GM21367 (cell line): ENCODE measurements around the gene CASK.

Experiments
- ATAC-seq: cut with Tn5 transposase; IDR thresholded peaks from one replicate; pipeline ENCODE4 v1.9.1; 2021; ENCODE audit not compliant: unreplicated experiment

The CASK gene

DNA sequence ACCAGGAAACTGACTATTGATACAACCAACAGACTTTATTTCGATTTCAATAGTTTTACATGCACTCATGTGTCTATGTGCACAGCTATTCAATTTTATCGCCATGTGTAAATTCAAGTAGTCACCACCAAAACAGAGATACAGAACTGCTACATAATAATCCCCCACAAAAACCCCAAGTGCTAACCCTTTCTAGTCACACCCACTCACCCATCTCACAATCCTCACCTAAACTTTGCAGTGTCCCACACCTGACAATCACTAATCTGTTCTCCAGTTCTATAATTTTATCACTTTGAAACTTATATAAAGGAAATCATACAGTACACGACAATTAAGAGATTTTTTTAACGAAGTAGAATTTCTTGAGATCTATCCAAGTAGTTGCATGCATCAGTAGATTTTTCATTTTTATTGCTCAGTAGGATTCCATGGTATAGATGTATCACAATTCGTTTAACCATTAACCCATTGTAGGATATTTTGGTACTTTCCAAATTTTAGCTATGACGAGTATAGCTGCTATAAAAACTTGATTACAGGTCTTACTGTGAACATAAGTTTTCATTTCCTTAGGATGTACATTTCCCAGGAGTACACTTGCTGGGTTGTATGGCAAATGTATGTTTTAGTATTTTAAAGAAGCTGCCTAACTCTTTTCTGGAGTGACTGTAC lies 85.9 kb downstream of the CASK start:
- no peak for ATAC-seq

DNA sequence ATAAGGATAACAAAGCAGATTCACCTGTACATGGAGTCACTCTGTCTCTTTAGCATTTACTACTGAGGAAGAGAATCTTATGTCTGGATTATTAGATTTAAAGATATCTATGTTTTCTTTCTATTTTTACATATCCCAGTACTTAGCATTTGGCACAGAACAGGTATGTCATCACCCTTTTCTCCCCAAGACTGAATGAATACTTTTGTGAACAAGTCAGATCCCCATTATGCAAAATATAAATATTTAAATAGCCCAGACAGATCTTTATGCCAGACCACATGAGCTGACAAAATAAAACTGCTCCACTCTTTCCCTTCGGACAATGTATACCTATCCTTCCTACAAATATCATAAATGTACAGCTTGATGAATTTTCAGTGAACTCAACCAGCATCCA lies 94.5 kb downstream of the CASK start:
- ATAC-seq: no peak

DNA sequence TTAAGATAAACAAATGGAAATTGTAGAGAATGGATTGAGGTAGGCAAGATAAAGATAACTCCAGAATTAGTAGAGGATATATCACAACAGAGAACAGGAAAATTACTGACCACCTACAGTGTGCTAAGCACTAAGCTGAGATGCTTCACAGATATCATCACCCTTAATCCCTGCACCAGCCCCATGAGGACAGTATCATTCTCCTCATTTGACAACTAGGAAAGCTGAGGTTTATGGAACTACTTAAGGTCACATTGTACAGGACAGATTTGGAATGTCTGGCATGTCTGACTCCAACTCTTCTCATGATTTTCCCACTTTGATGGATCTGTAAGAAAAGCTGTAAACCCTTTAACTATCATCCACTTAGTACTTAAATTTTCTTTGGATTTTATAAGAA lies 95.5 kb downstream of the CASK start:
- no peak for ATAC-seq

DNA sequence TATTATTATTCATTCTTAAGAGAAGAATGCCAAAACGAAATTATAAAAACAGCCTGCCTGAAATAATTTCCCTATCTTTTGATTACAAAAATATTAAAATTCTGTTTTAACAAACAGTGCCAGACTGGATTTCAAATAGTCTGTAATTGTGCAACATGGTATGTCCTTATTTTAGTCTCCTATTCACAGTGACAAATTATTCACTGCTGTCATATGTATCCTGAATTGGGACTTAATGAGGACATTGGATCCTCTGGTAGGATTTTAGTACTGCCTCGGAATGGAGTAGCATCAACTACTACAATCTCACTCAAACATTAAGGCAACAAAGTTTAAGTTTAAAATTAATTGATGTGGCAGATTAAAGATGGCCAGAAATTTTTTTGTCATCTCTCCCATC lies 97.6 kb downstream of the CASK start:
- no peak for ATAC-seq

DNA sequence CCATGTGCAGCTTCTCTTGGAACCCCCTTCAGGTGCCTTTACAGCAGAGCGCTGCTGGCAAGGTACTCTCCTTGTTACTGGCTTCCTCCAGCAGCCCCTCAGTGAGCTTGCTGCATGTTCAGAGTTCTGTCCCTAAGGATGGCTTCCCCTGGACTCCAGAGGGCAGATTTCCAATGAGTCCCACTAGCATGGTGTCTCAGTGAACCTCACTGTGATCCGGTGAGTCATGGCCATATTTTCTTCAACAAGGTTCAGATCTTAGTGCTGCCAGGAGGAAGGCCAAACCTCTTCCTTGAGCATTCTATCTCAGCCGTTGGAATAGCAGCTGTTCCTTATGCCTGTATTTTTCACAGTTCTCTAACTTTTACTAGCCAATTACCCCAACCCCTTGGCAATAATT lies 98.8 kb downstream of the CASK start:
- no peak for ATAC-seq

DNA sequence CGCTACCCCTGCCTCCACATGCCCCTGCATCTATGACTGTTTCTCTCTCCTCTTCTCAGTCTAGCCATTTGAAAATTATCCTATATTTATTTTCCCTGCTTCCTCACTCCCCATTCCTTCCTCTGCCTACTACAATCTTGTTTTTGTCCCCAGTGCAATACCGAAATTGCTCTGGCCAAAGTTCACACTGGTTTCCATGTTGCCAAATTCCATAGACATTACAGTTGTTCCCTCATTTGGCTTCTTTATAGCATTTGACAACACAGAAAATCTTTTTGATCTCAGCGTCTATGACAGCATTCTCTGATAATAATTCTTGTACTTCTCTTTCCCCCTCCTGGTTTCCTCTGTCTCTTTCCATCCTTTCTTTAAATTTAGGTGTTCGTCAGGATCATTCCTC lies 100.0 kb downstream of the CASK start:
- ATAC-seq: no peak

DNA sequence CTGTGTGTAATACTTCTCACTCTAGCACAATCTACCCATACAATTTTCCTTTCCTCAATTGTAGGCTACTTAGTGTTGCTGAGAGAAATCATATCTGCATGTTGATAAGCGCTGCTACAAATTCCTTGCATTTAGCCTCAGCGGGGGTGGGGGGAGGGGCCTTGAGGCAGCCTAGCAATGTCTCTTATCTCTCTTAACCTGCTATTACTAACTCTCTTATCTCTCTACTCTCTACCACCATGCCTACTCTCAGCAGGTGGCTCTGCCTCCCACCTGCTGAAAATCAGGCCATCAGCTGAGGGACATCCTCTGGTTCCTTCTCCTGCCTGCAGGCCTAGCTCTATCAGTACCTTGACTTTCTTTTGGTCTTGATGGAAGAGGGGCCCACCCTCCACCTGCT lies 100.5 kb downstream of the CASK start:
- no peak for ATAC-seq

DNA sequence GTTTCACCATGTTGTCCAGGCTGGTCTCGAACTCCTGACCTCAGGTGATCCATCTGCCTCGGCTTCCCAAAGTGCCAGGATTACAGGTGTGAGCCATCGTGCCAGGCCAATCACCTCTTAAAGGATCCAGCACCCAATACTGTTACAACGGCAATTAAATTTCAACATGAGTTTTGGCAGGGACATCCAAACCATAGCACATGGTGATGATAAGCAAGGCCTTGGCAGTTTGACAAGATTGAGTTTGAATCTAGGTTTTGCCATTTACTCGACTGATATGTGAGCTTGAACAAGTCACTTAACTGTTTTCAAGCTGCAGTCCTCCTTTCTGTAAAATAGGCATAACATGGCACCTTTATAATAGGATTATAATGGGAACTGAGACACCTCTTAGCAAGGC lies 115.3 kb downstream of the CASK start:
- ATAC-seq: no peak

DNA sequence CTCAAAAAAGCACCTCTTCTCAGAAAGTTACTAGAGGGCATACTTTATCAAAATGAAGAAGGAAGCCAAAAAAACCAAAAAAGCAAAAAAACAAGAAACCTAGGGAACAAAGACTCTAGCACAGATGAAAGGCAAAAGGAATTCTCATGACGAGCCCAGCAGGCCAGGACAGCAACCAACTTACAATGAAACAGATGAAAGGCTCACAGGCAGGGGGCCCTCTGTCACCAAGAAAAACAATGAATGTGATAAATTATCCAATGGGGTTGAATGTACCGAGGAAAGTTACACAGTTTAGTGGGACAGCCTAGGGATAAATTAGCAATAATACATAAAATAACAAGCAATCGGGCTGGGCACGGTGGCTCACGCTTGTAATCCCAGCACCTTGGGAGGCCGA lies 120.4 kb downstream of the CASK start:
- ATAC-seq: no peak

DNA sequence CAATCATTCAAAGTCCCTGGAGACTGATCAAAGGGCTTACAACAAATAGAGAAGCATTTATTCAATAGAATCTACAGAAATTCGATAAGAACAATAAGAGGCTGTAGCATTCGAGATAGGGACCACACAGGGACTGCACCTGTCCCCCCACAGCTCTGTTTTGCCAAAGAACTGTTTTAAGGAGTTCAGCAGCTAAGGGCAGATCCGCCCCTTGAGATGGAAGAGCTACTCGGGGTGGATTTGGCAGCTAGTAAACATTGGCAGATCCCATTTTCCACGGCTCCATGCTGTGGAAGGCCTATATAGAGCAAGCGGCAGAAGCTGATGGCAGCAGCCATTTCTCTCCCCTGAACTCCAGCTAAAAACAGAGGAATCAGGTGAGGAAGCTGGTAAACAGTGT lies 123.7 kb downstream of the CASK start:
- no peak for ATAC-seq

DNA sequence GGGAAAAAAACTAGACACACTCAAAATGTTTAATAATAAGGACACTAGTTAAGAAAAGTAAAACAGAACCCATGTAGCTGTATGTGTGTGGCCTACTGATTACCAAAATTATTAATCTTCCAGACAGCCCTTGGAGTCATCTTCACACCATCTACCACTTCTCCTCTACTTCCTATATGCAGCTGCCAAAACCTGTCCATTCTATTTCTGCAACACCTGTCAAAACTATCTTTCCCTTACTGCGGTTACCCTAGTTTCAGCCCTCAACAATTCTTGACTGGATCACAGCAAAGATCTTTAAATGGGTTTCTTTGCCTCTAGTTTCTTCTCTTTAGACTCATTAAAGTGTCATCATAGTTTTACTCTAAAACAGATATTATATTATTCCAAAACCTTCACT lies 126.8 kb downstream of the CASK start:
- ATAC-seq: no peak

DNA sequence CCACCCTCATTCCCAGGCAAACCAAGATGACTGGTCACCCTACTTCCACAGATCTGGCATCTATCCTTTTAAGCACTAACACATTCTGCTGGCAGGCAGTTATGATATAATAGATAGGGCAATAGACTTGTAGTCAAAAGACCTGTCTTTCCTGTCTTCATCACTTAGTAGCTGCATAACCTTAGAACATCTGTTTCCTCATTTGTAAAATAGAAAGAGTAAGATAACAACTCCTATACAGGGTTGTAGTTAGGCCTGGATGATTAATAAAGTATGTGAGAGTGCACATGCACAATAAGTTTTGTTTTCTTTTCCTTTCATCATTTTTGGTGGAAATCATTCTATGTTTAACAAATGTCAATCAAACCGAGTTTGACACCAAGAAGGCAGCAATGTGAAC lies 127.3 kb downstream of the CASK start:
- ATAC-seq: no peak

DNA sequence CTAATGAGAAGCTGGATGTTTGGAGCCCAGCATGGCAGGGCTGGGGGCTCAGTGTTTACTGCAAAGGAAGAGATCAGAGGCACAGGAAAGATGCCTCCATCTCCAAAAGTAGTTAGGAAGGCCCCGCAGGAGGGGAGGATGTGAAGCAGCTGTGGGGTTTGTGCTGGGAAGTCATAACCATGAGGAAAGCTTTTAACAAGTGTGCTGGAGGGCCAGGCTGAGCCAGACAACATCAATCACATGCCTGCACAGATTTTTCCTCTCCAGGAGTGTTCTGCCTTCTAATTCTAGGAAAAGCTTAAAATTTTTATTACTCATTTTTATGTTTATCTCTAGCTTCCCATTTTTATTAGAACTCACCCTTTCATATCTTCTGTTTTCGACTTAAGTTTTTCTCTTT lies 134.0 kb downstream of the CASK start:
- ATAC-seq: no peak

DNA sequence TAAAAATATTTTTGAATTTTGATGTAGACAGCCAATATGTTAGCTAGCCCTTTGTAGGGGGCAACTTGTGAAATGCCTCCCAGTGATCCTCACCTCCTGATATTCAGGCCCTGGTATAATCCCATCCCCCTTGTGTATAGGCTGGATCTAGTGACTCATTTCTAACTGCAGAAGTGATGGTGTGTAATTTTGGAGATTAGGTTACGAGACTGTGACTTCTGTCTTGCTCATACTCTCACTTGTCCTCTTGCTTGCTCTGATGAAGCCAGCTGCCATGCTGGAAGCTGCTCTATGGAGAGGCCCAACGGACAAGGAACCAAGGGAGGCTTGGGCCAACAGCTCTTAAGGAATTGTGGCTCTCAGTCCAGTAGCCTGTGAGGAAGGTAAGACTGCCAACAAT lies 137.7 kb downstream of the CASK start:
- ATAC-seq: no peak

DNA sequence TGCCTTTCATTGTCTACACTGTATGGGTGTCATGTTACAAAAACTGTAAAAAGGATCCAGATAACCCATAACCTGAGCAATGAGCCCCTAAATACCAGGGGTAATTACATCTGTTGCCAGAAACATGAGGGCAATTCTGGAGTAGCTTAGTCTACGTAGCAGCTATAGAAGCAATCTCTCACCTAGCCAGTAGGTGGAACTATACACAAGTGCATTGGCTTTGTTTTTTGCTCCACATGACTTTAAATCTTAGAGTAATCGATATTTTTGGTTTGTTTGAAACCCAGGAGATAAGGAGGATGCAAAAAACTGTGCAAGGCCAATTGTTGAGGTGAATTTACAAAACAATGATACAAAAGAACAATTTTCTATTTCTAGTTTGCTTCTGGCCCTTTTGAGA lies 141.9 kb downstream of the CASK start:
- ATAC-seq: no peak

DNA sequence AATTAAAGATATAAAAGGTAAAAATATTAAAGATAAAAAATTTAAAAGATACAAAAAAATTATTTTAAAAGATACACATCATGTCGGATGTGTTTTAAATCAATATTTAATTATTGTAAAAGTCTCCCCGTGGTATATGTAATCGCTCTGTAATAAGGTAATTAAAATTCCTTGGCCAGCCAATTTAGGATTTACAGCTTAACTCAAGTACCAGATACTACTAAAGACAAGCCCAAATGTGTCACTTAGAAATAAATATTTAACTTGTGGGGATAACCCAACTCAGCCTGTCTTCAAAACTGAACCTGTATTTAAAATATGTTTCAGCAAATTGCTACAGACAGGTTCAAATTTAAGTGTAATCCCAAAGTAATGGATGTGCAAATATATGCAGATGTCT lies 143.4 kb downstream of the CASK start:
- no peak for ATAC-seq

DNA sequence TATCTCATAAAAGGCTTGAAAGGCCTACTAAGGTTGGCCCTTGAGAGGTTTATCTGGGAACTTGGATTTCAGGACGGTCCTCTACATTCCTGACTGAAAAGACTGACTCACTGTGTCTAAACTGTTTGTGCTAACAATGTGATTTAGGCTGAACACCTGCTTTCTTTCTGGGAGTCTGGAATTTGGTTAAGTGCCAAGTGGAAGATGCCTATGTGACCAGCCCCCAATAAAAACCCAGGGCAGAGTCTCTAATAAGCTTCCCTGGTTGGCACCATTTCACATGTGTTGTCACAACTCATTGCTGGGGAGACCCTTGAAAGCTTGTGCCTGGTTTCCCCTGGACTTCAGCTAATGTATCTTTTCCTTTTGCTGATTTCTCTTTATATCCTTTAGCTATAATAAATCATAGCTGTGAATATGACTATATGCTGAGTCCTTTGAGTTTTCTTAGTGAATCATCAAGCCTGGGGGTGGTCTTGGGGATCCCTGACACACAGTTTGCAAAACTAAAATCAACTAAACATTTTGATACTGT lies 144.3 kb downstream of the CASK start:
- ATAC-seq: no peak

DNA sequence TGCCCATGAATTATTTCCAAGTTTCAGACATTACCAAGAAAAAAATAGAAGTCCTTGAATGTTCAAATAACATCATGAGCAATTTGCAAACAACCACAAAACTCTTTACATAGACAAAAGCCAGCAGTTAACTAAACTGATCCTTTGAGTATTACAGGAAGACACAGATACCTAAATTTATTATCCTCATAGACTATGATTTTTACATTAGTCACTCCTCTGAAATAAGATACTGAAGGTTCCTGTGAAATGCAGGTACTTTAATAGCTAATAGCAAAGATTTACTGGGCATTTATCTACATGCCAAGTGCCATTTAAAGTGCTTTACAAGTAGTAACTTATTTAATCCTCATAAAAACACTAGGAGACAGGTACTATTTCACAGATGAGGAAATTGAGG lies 161.7 kb downstream of the CASK start:
- ATAC-seq: no peak

DNA sequence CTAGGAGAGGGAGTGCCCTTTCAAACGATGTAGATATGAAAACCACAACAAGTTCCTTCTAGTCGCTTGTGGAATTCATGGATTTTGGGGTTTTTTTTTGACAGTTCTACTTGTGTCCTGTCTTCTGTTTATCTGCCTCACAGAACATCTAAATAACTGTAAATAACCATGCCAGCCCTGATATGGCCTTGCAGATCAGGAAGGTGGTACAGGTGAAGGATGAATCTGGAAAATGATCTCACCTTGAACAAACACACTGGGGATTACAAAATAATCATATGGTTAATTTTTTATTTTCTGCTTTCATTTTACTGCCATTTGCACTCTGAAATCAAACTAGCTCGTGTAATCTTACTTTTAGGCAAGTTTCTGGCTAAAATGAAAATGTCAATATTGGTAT lies 162.2 kb downstream of the CASK start:
- ATAC-seq: no peak

DNA sequence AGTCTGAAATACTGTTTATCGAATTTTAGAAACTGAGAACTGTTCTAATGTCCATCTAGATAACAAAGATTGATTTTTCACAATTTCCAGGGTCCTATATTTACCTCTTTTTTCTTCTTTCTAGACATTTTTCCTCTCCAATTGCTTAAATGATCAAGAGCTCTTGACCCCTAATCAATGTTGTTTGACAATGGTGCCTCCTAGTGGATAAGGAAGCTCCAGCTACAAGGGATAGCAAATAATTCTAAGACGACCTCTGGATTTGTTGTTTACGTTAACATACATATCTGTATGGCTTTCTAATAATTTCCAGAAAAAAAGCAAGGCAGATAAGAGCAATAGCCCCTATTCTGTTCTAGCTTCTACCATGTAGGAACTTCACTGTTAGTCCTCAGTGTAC lies 163.5 kb downstream of the CASK start:
- ATAC-seq: no peak

DNA sequence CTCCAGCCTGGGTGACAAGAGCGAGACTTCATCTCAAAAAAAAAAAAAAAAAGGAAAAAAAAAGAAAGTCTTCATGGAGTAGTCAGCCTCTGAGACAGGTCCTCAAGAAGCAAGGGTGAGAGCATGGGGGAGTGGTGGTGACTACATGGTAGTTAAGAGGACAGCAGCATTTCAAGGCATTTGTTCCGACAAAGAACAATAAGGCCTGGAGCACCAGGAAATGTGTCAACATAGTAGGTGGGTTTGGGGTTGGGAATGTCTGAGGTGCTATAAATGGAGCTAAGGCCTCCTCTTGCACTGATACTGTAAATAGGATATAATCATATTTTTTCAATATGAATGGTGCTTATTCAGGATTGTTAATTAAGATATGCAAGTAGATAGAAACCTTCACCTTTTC lies 165.0 kb downstream of the CASK start:
- no peak for ATAC-seq

DNA sequence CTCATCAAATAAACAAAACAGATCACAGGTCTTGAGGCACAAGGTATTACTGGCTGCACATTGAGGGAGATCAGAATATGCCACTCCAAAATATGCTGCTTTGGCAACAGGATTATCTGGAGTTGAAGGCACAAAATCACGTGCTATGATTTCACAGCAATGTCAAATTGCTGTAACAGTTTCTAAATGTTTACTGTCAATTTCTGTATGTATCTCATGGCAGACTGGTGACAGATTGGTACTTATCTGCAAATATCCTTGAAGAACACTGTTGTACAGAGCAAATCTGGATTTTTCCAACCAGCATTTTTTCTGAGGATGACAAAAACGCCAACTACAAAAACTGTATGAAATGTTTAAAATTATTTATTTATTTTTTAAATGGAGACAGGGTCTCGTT lies 172.6 kb downstream of the CASK start:
- no peak for ATAC-seq

DNA sequence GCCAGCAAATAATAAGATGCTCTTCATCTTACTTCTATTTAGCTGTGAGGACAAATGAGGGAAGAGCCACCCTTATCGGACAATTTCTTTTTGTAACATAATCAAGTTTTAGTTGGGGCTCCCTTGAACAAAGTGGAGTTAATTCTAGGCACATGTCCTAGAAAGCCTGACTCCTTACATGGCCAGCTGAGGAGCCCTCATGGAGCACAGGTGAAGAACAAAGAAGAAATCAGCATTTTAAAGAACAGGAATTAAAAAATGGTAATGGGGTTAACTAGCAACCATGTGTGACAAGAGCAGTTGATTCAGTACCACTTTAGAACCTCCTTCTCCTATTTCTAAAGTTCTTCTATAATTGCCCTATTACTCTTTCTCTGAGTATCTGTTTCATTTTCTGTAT lies 183.5 kb downstream of the CASK start:
- ATAC-seq: no peak
